Dermis blood vessel endothelial cell (primary cell): Measurements from ENCODE around the gene LCN6. TPM values are rescaled to one million over a fixed set of nuclear protein-coding genes. Genes with fewer than 3 reads are reported as not detected.
A peak's percentile ranks its signal among the peaks of the same experiment; 100 is the strongest.
"Not testable (repeated sequence)": the region's sequence is repeated elsewhere in the genome, so short reads cannot be mapped to it uniquely, and the experiment has no call there.

Experiments used
- DNase-seq: peaks from one replicate; pipeline ENCODE4 v3.0.0; 2010
- total RNA-seq: library from RNA; depleted of rRNA; stranded (reverse); fragments of >200 nt; gene quantifications from 2 replicates; pipeline ENCODE4 v1.2.3, GENCODE V29; 2014

Gene LCN6
- total RNA-seq, 1 donor from 2014 or later, result 0.68 TPM

- no peak for DNase-seq
Observed at GRCh38 chr9:136782452-136782851, 34.1 kb upstream of the LCN6 start.

GRCh38 chr9:136779808-136780207 lies 31.5 kb upstream of the LCN6 start:
- DNase-seq, result no peak

GRCh38 chr9:136777359-136777758 lies 29.0 kb upstream of the LCN6 start:
- DNase-seq, result no peak

- no peak for DNase-seq
Observed at GRCh38 chr9:136776947-136777346, 28.6 kb upstream of the LCN6 start.

GRCh38 chr9:136775191-136775590 lies 26.9 kb upstream of the LCN6 start:
- DNase-seq, result no peak

- no peak for DNase-seq
Observed at GRCh38 chr9:136774416-136775045, 26.2 kb upstream of the LCN6 start.

GRCh38 chr9:136773386-136774044 lies 25.2 kb upstream of the LCN6 start:
- peak; percentile 62 for DNase-seq

GRCh38 chr9:136771907-136772415 lies 23.6 kb upstream of the LCN6 start:
- DNase-seq, result no peak

GRCh38 chr9:136769710-136770191 lies 21.4 kb upstream of the LCN6 start:
- peak; percentile 60 for DNase-seq

GRCh38 chr9:136766410-136767120 lies 18.2 kb upstream of the LCN6 start:
- DNase-seq, result peak; percentile 65

GRCh38 chr9:136765745-136766409 lies 17.6 kb upstream of the LCN6 start:
- not testable (repeated sequence) for DNase-seq

- DNase-seq, result no peak
Observed at GRCh38 chr9:136765041-136765440, 16.7 kb upstream of the LCN6 start.

- no peak for DNase-seq
Observed at GRCh38 chr9:136764301-136764891, 16.1 kb upstream of the LCN6 start, which contains the start of gene LCN15. TSS of gene LCN15 (minus strand) at chr9:136764518. CDS start at chr9:136764488, 30 bp downstream.

- DNase-seq, result no peak
Observed at GRCh38 chr9:136763649-136764035, 15.3 kb upstream of the LCN6 start.

- DNase-seq, result peak; percentile 50
Observed at GRCh38 chr9:136762915-136763648, 14.8 kb upstream of the LCN6 start.

GRCh38 chr9:136762221-136762691 lies 13.9 kb upstream of the LCN6 start:
- DNase-seq, result no peak

- no peak for DNase-seq
Observed at GRCh38 chr9:136761545-136761981, 13.2 kb upstream of the LCN6 start.

GRCh38 chr9:136760834-136761544 lies 12.7 kb upstream of the LCN6 start:
- DNase-seq, result peak; percentile 81

GRCh38 chr9:136760424-136760823 lies 12.1 kb upstream of the LCN6 start:
- no peak for DNase-seq

GRCh38 chr9:136759436-136760325 lies 11.4 kb upstream of the LCN6 start:
- no peak for DNase-seq
